ENCODE measurements around the gene CCR3. TPM values are rescaled to one million over a fixed set of nuclear protein-coding genes. Genes with fewer than 3 reads are reported as not detected.
A peak's percentile ranks its signal among the peaks of the same experiment; 100 is the strongest.

The CCR3 gene
- total RNA-seq, 1 donor from 2014 or later, result not detected

DNA sequence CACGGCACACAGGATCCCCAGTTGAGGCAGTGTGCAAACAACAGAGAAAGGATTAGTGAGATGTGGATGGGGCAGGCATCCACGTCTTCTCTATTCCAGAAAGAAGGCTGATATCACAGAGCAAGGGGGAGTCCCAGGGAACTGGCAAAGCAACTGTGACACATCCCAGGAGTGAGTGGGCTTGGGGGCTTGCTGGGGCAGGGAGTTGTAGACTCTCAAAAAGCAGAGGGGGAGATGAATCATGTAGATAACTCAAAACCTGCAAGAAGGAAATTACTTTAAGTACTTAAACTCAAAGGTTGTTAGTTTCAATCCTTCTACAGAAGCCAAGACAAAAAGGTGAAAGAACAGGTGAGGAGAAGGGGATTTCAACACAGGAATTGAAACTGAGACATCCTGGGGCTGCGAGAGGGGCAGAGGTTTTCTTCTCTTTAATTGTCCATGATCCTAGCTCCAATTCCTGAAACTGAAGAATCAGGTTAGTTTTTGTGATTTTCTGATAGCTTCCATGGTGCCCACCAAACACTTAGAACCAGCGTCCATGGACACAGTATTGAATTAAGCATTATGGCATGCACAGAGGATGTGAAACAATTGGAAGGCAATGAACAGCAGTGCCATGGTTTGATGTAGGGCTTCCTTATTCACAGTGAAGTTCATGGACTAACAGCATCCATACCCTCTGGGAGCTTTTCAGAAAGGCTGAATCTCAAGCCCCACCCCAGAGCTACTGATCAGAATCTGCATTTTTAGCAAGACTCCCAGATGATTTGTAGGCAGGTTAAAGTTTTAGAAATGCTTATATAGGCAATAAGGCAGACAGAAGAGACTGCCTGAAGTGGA is 52.0 kb downstream of the CCR3 start:
- no peak for DNase-seq (ENCODE audit: low spot score)
- ATAC-seq, result no peak

DNA sequence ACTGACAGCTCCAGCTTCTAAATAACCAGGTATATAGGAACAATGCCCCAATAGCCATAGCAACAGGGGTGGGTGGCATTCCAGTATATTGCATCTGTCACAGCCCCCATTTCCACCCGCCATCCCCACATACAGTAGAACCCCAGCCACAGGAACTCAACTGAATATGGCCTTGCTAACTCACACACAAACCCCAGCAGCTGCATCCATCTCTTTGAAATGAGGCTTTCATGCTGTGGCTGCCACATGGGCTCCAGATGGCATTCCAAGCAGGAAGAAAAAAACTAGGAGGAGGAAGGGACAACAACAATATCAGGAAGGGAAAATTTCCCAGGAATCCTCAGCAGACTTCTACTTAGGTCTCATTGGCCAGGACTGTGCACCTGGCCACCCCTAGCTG is 54.6 kb downstream of the CCR3 start:
- ATAC-seq, result no peak

DNA sequence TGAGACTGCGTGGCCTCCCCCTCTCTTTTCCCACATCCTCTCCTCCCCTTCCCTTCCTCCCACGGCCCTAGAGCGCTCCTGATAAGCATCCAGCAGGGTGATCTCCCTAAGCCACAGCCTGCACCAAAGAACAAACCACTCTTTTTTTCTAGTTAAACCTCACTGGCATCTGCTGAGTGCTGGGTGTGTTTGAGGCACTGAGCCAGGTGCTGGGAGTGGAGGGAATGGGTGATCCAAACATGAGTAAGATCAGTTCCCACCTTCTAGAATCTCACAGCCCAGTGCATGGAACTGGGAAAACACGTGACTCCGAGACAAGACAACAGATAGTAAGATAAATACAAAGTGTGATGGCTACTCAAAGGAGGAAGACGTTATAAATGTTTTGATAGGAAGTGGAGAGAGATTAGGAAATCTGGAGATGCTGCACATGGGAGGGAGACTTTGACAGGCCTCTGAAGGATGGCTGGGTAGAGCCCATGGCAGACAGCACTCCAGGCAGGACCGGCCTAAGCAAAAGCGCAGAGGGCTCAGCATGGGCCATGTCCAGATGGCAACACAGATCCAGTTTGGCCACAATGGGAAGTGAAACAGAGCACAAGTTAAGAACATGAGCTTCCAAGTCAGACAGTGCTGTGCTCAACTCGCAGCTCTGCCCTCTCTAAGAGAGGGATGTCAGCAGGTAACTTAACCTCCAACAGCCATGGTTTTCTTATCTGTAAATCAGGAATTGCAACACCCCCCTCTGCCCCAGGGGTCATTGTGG is 55.6 kb downstream of the CCR3 start:
- peak; percentile 28 for ATAC-seq
- no peak for DNase-seq (ENCODE audit: low spot score)

More for the DNA sequence above, 54.6 kb downstream of the CCR3 start:
- DNase-seq (ENCODE audit: low spot score), result no peak

DNA sequence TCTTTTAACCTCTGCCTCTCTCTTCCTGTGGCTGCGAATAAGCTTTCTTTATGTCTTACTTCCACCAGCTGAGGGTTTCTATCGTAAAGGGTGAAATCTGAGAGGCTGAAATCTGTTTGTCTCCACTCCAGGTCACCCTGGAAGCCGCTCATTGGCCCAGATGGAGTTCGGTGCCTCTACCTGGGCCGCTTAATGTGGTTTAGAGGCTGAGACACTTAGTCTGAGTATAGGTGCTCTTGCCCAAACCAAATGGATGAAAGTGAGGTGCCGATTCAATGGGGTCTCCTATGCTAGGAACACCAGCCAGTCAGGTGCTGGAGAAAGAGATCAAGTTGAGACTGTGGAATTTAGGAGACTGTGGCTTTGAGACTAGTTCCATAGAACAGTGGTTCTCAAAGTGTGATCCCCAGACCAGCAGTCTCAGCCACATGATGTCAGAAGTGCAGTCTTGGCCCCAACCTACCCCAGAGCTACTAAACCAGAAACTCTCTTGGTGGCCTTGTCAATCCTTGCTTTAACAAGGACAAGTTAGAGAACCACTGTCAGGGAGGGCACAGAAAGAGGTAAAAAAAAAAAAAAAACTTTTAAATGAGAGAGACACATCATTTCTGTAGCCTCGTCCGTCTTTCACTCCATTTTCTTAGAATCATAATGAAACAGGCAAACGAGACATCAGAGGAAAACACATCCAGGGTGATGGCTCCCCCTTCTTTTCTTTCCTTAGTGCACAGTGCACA is 56.8 kb downstream of the CCR3 start:
- DNase-seq (ENCODE audit: low spot score), result no peak
- no peak for ATAC-seq

DNA sequence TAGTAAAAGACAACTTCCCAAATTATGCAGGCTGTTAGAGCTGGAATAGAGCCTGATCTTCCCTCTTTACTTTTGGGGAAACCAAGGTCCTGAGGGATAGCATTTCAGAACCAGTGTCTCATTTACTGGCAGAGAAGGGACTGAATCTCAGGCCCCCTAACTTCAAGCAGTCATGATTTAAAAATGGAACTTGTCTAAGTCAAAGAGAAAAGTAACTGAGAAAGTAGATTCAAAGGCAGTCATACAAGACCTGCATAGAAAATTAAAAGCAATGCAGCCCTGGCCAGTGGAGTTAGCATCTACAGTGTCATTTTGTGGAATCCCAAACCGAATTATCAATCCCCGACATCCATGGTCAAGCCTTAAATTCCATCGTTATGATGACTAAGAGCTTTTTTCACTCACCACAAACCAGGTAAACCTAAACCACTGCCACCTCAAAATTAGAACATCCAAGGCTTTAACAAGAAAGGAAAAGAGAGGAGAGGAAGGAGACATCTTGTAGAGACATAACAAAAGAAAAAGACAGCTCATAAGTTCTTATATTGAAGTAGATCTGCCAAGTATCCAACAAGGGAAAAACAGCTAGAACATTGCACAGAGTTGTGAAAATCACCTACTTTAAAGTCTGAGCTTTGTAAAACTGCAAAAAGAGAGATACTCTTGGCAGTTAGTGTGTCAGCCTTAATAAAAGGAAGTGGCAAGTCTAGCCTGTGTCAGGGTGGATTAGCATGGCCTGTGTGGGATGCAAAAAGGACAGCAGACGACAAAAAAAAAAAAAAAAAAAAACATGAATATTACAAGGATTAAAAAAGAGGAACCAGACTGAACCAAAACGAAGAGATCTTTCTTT is 57.6 kb downstream of the CCR3 start:
- no peak for ATAC-seq

DNA sequence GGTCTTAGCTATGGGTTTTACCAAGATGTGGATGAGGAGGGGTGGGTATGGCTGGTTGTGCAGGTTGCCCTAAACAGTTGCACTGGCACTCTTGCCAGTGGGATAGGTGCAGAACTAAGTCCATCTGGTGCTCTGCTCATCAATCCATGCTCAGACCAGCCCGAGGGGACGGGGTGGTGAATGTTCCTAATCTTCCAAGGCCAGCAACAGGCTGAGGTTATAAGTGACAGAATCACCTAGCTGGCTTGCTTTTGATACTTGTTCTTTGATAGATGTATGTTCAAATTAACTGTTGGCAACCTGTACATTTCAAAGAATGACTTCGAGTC is 58.2 kb downstream of the CCR3 start:
- no peak for ATAC-seq

More for the DNA sequence above, 57.6 kb downstream of the CCR3 start:
- no peak for DNase-seq (ENCODE audit: low spot score)

DNA sequence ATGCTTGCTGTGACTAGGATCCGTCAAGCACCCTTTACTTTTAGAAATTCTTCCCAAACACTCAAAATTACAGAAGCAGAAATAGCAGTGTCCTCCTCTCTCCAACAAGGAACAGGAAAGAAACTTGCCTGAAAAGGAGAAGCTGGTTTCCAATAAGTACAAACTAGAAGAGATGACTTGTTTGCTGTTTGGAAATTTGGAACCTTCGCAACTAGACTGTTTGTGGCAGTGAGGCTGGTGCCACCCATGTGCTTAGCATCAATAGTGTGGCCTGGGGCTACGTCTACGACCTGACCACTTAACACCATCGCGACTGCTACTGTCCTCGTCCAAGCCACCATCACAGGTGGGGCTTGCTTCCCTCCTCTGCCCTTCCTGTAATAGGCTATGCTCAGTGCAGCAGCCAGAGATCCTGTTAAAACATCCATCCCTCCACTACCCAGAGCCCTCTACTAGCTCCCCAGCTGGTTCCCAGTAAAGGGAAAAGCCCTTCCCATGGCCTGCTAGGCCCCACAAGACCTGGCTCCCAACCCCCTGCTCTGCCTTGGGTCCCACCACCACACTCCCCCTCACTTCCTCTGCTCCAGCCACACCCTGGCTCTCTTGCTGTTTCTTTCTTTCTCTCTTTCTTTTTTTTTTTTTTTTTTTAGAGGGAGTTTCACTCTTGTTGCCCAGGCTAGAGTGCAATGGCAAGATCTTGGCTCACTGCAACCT is 59.0 kb downstream of the CCR3 start:
- no peak for DNase-seq (ENCODE audit: low spot score)
- ATAC-seq, result no peak

More for the DNA sequence above, 58.2 kb downstream of the CCR3 start:
- no peak for DNase-seq (ENCODE audit: low spot score)

DNA sequence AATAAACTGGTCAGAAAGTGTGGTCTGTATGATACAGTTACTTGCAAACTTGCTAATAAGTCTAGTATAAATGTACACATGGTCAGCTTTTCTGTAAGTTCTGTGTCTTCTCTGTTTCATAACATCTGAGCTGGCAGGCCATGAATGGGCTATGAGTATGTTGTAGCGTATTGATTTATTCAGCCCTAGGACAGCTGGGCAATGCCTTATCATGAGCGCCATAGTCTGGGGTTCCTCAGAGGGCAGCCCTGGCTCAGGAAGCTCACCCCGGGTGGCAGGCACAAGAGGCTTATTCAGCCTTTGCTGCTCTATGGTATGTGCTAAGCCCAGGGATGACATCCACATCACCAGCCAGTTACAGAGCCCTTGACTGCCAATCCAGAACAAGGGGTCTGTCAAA is 61.0 kb downstream of the CCR3 start:
- no peak for ATAC-seq
- no peak for DNase-seq (ENCODE audit: low spot score)

DNA sequence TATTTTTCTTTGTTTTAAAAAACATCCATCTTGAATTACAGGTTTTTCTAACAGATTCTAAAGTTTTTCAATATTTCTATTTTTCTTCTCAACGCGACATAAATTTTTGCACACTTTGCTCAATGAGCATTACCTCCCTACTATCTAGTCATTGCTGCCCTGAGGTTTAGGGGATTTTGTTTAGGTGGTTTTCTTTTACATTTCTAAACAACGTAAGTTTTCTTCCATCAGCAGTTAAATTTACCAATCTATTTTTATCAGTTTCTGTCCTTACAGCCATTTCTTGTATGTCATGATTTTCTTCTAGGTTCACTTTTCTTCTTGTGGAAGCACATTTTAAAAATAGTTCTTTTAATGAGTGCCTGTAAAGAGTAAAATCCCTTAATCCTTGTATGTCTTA is 62.5 kb downstream of the CCR3 start:
- DNase-seq (ENCODE audit: low spot score) (no peak), ATAC-seq (no peak)

DNA sequence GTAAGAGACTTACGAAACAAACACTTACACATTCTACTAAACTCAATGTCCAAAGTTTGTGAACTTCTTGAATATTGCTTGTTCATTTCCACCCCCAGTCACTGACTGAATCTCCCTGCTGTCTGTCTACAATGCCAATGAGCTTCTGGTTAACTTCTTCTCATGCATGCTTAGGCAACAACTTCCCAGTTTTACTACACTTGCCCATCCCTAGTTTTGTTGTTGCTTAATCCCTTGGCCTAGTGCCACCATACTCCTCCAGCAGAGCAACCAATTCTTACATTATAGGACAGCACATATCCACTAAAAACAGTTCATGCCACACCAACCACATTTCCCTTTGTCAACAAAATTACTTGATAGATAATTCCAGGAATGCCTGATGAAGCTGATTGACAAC is 70.7 kb downstream of the CCR3 start:
- no peak for DNase-seq (ENCODE audit: low spot score)

DNA sequence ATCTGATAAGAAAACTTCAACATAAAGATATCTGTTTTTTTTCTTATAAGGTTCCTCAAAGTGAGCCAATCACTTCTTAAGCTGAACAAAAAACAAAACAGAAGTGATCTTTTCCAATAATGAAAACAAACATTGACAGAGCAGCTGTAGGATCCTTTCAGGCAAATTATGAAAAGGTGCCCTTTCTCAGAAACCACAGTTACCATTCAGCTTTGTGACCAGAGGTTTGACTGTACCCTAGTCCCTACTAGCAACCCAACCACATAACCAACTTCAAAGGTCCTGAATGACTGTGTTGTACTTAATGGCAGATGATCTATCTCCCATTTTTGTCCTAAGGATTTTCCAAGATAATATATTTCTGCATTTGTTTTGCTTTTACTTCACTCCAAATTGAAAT is 72.3 kb downstream of the CCR3 start:
- no peak for ATAC-seq

More for the DNA sequence above, 70.7 kb downstream of the CCR3 start:
- peak; percentile 38 for ATAC-seq

DNA sequence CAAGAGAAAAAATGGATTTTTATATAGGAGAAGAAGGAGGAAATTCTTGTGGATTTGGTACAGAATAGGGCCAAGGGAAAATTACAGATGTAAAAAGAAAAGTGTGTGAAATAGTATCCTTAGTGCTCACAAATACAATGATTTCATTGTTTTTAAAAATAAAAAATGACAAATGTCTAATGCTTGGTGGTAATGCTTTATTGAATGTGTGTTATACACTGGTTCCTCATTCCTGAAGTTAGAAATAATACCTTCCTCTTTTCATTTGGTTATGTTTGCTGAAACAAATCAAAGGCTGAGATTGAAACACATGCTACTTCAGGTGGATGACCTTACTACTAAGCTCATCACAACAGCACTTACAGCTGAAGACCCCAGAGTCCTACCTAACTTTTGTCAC is 73.9 kb downstream of the CCR3 start:
- DNase-seq (ENCODE audit: low spot score) (no peak), ATAC-seq (no peak)

More for the DNA sequence above, 72.3 kb downstream of the CCR3 start:
- no peak for DNase-seq (ENCODE audit: low spot score)

Other genes starting within 250 kb of the CCR3 start
- gene FYCO1, start 246.6 kb upstream of the CCR3 start, total RNA-seq, result 16.2 TPM
- not detected for gene XCR1, start 215.0 kb upstream of the CCR3 start, total RNA-seq
- 2.3 TPM for gene CCR1, start 34.1 kb upstream of the CCR3 start, total RNA-seq
- gene CCR2, start 111.7 kb downstream of the CCR3 start, total RNA-seq, result 0.33 TPM
- gene CCR5, start 128.5 kb downstream of the CCR3 start, total RNA-seq, result 0.08 TPM
- 0.55 TPM for gene CCRL2, start 164.8 kb downstream of the CCR3 start, total RNA-seq
- gene LTF, start 222.4 kb downstream of the CCR3 start, total RNA-seq, result 1.7 TPM

All from left lobe of liver (tissue), 2 donors.